Keratinocyte (primary cell): ENCODE results near the gene CCDC178.

Experiments used
- CTCF ChIP-seq, 3 experiments: IDR thresholded peaks in 1 of 3; conservative IDR thresholded peaks in 1 of 3; optimal IDR thresholded peaks in 1 of 3; 2 replicates in 2 of 3; 3 replicates in 1 of 3; pipeline versions ENCODE3 to v1.5.1; 2011; ENCODE audit warnings: low read length in 3 of 3, mild to moderate bottlenecking in 3 of 3, moderate library complexity in 2 of 3, control low read depth in 1 of 3, inconsistent platforms in 1 of 3; ENCODE audit not compliant: insufficient read depth in 2 of 3; ENCODE audit errors: extremely low read depth in 1 of 3
- EZH2 ChIP-seq: IDR thresholded peaks from one replicate; pipeline ENCODE4 v1.6.1; 2012; ENCODE audit warnings: inconsistent platforms, mild to moderate bottlenecking, low read length, moderate library complexity

GRCh38 chr18:33275843-33276242 lies 164.7 kb downstream of the CCDC178 start:
- TF ChIP-seq EZH2, result no peak
- TF ChIP-seq CTCF (optimal IDR thresholded peaks at IDR 0.05 in 1 of 3, IDR thresholded peaks at IDR 0.05 in 1 of 3, conservative IDR thresholded peaks at IDR 0.05 in 1 of 3; ENCODE audit: extremely low read depth in 1 of 3, insufficient read depth in 2 of 3, low read length in 3 of 3), result no peak
